T-helper 22 cell (primary cell): Measurements from ENCODE around the gene FAIM.
"Not testable (repeated sequence)": the region's sequence is repeated elsewhere in the genome, so short reads cannot be mapped to it uniquely, and the experiment has no call there.

Experiments used
- DNase-seq: peaks from one replicate; pipeline ENCODE4 v3.0.0-alpha.2; 2020; ENCODE audit warnings: low read depth

Gene FAIM

GRCh38 chr3:138608322-138609135 lies at the start of gene FAIM:
Gene FAIM, plus strand, starts transcription at chr3:138608771. Its CDS starts 10,956 bp downstream, at chr3:138619727.
- DNase-seq, result peak; percentile 44

GRCh38 chr3:138559134-138559533 lies 49.4 kb upstream of the FAIM start:
- DNase-seq, result no peak

GRCh38 chr3:138560501-138560900 lies 48.1 kb upstream of the FAIM start:
- no peak for DNase-seq

GRCh38 chr3:138562902-138563301 lies 45.7 kb upstream of the FAIM start:
- not testable (repeated sequence) for DNase-seq

- DNase-seq, result not testable (repeated sequence)
Measured at GRCh38 chr3:138566293-138566692, 42.3 kb upstream of the FAIM start.

- DNase-seq, result no peak
Measured at GRCh38 chr3:138567403-138567802, 41.2 kb upstream of the FAIM start.

GRCh38 chr3:138569090-138569489 lies 39.5 kb upstream of the FAIM start:
- no peak for DNase-seq

- not testable (repeated sequence) for DNase-seq
Measured at GRCh38 chr3:138569624-138570023, 38.9 kb upstream of the FAIM start.

GRCh38 chr3:138573138-138573537 lies 35.4 kb upstream of the FAIM start:
- no peak for DNase-seq

GRCh38 chr3:138578141-138578540 lies 30.4 kb upstream of the FAIM start:
- DNase-seq, result no peak

GRCh38 chr3:138578961-138579574 lies 29.5 kb upstream of the FAIM start:
- DNase-seq, result no peak

GRCh38 chr3:138587374-138587773 lies 21.2 kb upstream of the FAIM start:
- DNase-seq, result no peak

- DNase-seq, result no peak
Measured at GRCh38 chr3:138588445-138588844, 20.1 kb upstream of the FAIM start.

- no peak for DNase-seq
Measured at GRCh38 chr3:138591392-138591791, 17.2 kb upstream of the FAIM start.

- DNase-seq, result no peak
Measured at GRCh38 chr3:138593488-138594149, 15.0 kb upstream of the FAIM start.

GRCh38 chr3:138594150-138594934 lies 14.2 kb upstream of the FAIM start, which contains the start of gene CEP70:
Gene CEP70, minus strand, starts transcription at chr3:138594260. Its CDS starts 21,333 bp downstream, at chr3:138572927.
- peak; percentile 86 for DNase-seq

GRCh38 chr3:138594935-138595610 lies 13.5 kb upstream of the FAIM start:
- no peak for DNase-seq

- DNase-seq, result not testable (repeated sequence)
Measured at GRCh38 chr3:138597186-138597976, 11.2 kb upstream of the FAIM start.

- DNase-seq, result no peak
Measured at GRCh38 chr3:138598534-138598933, 10.0 kb upstream of the FAIM start.

GRCh38 chr3:138600100-138600745 lies 8.3 kb upstream of the FAIM start:
- no peak for DNase-seq
